Common myeloid progenitor, CD34-positive (primary cell): ENCODE results near the gene SEPSECS.
A peak's percentile ranks its signal among the peaks of the same experiment; 100 is the strongest.

Experiments used
- CTCF ChIA-PET: fragments of 350-600 bp; sonication (Branson Sonifier 250); formaldehyde crosslinking; loops from one replicate; lab custom pipeline; 2021; ENCODE audit warnings: antibody characterized with exemption; lab: Charles Lee
- POLR2A ChIA-PET: fragments of 350-600 bp; sonication (Branson Sonifier 250); formaldehyde crosslinking; loops from one replicate; lab custom pipeline; 2021; ENCODE audit warnings: antibody characterized with exemption; lab: Charles Lee
- DNase-seq, 3 donors: peaks; one replicate each; pipeline versions ENCODE4 v3.0.0 to v3.0.0-alpha.2; 2013
- H3K27ac ChIP-seq, 2 experiments: 1 replicate in 1 of 2; 2 replicates in 1 of 2; pipeline ENCODE4 v1.7.0; 2013; ENCODE audit warnings: inconsistent platforms in 2 of 2, low read length in 2 of 2, mild to moderate bottlenecking in 2 of 2, low read depth in 1 of 2, moderate library complexity in 1 of 2; ENCODE audit not compliant: severe bottlenecking in 2 of 2, insufficient read depth in 1 of 2, poor library complexity in 1 of 2
- H3K27me3 ChIP-seq, 5 experiments: replicated peaks in 2 of 5; 1 replicate in 3 of 5; 2 replicates in 2 of 5; pipeline versions ENCODE4 v1.6.1 to v1.7.0; 2013; ENCODE audit warnings: low read length in 4 of 5, mild to moderate bottlenecking in 2 of 5, moderate library complexity in 2 of 5, inconsistent platforms in 1 of 5; ENCODE audit not compliant: insufficient read depth in 5 of 5, control insufficient read depth in 4 of 5
- H3K36me3 ChIP-seq, 4 experiments: 1 replicate in 2 of 4; 2 replicates in 2 of 4; pipeline versions ENCODE4 v1.6.1 to v1.7.0; 2013; ENCODE audit warnings: low read length in 3 of 4, control low read depth in 1 of 4, mild to moderate bottlenecking in 1 of 4; ENCODE audit not compliant: control insufficient read depth in 4 of 4, insufficient read depth in 4 of 4
- H3K4me1 ChIP-seq, 4 experiments: 1 replicate in 3 of 4; 2 replicates in 1 of 4; pipeline versions ENCODE4 v1.6.1 to v1.7.1; 2013; ENCODE audit warnings: low read length in 3 of 4, mild to moderate bottlenecking in 3 of 4, control low read depth in 1 of 4, inconsistent platforms in 1 of 4, moderate library complexity in 1 of 4; ENCODE audit not compliant: control insufficient read depth in 4 of 4, insufficient read depth in 4 of 4; ENCODE audit errors: control extremely low read depth in 1 of 4
- H3K4me3 ChIP-seq, 7 experiments: 1 replicate in 4 of 7; 2 replicates in 3 of 7; pipeline versions ENCODE4 v1.5.1 to v1.7.0; 2013; ENCODE audit warnings: mild to moderate bottlenecking in 7 of 7, low read length in 6 of 7, moderate library complexity in 6 of 7, inconsistent platforms in 2 of 7, low read depth in 2 of 7, control low read depth in 1 of 7; ENCODE audit not compliant: insufficient read depth in 4 of 7, control insufficient read depth in 1 of 7; ENCODE audit errors: extremely low read depth in 1 of 7
- H3K9me3 ChIP-seq, 5 experiments: 1 replicate in 4 of 5; 2 replicates in 1 of 5; pipeline versions ENCODE4 v1.6.1 to v1.7.1; 2013; ENCODE audit warnings: low read length in 4 of 5, mild to moderate bottlenecking in 2 of 5, inconsistent platforms in 1 of 5, low read depth in 1 of 5, moderate library complexity in 1 of 5; ENCODE audit not compliant: control insufficient read depth in 4 of 5, insufficient read depth in 2 of 5; ENCODE audit errors: control extremely low read depth in 1 of 5
- WGBS: methylation state at CpG from one replicate; pipeline ENCODE4 v1.1.5; 2013; ENCODE audit not compliant: insufficient coverage; 5-methylcytosine and 5-hydroxymethylcytosine counted together

Gene SEPSECS

GRCh38 chr4:25106363-25107151 is 53.7 kb downstream of the SEPSECS start:
- H3K27me3 ChIP-seq: no peaks in the 10 kb centered on the region
- H3K9me3 ChIP-seq: peaks cover 0 to 6% (median 5%) of the 10 kb centered on the region in 5 experiments
- 98% methylated on average over 11 of the region's 14 CpGs for WGBS
- no peak overlapping the region for H3K4me3 ChIP-seq
- no peaks in the 10 kb centered on the region for H3K36me3 ChIP-seq
- H3K4me1 ChIP-seq: peaks cover 0 to 7% (median 2%) of the 10 kb centered on the region in 4 experiments
- POLR2A ChIA-PET: no interaction called here
- no peak for DNase-seq
- CTCF ChIA-PET: interaction anchor here (1.1 to 1.7 kb wide), 2 partner anchors 8 to 14 kb away, joined by 3 to 4 read pairs; no protein-coding TSS in a partner anchor
- H3K27ac ChIP-seq: no peak overlapping the region

DNA sequence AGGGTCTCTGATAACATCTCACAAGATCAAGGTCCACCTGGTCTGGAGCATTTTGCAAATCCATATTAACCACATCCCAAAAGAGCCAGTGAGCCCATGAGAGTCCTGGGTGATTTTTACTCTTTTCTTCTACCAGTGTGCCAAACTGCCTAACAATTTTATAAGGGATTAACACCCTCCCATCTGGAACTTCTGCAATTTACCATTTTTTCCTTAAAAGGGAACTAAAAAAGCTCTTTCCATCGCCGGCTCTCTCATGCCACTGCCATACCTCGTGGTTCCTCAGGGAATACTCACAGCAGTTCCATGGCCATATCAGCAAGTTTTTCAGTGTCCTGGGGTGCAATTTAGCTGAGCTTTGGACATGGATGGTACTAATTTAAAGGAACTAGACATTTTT is 55.7 kb downstream of the SEPSECS start:
- no peaks in the 10 kb centered on the region for H3K27me3 ChIP-seq
- H3K9me3 ChIP-seq: peaks cover 0 to 10% (median 7%) of the 10 kb centered on the region in 5 experiments
- H3K4me3 ChIP-seq: no peak overlapping the region
- H3K27ac ChIP-seq: no peak overlapping the region
- POLR2A ChIA-PET: no interaction called here
- CTCF ChIA-PET: no interaction called here
- peak in 1 of 3 donors; percentile 9 for DNase-seq
- no peaks in the 10 kb centered on the region for H3K36me3 ChIP-seq
- 14% methylated on average over 3 of the region's 3 CpGs for WGBS
- peaks cover 0 to 7% (median 2%) of the 10 kb centered on the region in 4 experiments for H3K4me1 ChIP-seq

GRCh38 chr4:25103418-25103817 is 56.8 kb downstream of the SEPSECS start:
- Histone ChIP-seq H3K4me1 (peaks cover 0 to 7% (median 2%) of the 10 kb centered on the region in 4 experiments), H3K4me3 (no peak overlapping the region), H3K27ac (no peak overlapping the region), H3K36me3 (no peaks in the 10 kb centered on the region), H3K27me3 (no peaks in the 10 kb centered on the region), H3K9me3 (peaks cover 0 to 10% (median 7%) of the 10 kb centered on the region in 5 experiments)
- peak in 2 of 3 donors; percentile 23 to 48 for DNase-seq
- POLR2A ChIA-PET: no interaction called here
- 38% methylated on average over 1 of the region's 4 CpGs for WGBS
- CTCF ChIA-PET: interaction anchor here (1.5 to 1.9 kb wide), 2 partner anchors 10 to 41 kb away, joined by 4 to 6 read pairs; no protein-coding TSS in a partner anchor

DNA sequence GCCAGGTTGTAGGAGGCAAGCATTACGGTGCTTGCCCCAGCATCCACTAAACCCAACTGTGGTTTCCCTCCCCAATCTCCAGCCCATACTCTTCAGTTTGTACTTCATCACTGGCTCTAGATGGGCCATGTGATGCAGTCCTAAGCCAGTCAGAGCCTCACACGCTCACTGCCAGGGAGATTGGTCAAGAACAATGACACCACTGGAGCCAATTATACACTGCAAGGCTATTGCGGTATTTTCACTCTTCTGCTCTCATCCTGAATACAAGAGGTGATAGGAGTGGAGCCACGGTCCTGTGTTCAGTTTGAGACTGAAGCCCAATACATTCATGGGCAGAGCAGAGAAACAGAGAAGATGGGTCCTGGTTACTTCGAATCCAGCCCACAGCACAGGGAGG is 58.4 kb downstream of the SEPSECS start:
- no peak for DNase-seq
- ChIA-PET POLR2A (no interaction called here), CTCF (interaction anchor here (1.5 kb wide), 1 partner anchor 43 kb away, joined by 4 read pairs; no protein-coding TSS in a partner anchor)
- no peaks in the 10 kb centered on the region for H3K36me3 ChIP-seq
- H3K4me1 ChIP-seq: peaks cover 0 to 7% (median 2%) of the 10 kb centered on the region in 4 experiments
- no peak overlapping the region for H3K27ac ChIP-seq
- no peaks in the 10 kb centered on the region for H3K27me3 ChIP-seq
- H3K4me3 ChIP-seq: no peak overlapping the region
- 100% methylated on average over 4 of the region's 5 CpGs for WGBS
- peaks cover 0 to 10% (median 7%) of the 10 kb centered on the region in 5 experiments for H3K9me3 ChIP-seq

DNA sequence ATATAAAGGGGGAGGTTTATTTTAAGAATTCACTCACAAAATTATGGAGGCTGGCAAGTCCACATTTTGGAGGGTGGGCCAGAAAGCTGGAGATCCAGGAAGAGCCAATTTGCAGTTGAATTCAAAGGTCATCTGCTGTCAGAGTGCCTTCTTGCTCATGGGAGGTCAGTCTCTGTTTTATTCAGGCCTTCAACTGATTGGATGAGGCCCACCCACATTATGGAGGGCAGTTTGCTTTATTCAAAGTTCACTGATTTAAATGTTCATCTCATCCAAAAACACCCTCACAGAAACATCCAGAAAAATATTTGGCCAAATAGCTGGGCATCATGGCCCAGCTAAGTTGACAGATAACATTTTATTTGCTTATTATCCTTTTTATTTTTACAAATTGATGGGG is 59.5 kb downstream of the SEPSECS start:
- Histone ChIP-seq H3K27ac (no peak overlapping the region), H3K27me3 (no peaks in the 10 kb centered on the region), H3K4me1 (peaks cover 0 to 7% (median 2%) of the 10 kb centered on the region in 4 experiments), H3K9me3 (peaks cover 0 to 10% (median 7%) of the 10 kb centered on the region in 5 experiments), H3K36me3 (no peaks in the 10 kb centered on the region), H3K4me3 (no peak overlapping the region)
- ChIA-PET CTCF (no interaction called here), POLR2A (no interaction called here)
- DNase-seq: no peak

DNA sequence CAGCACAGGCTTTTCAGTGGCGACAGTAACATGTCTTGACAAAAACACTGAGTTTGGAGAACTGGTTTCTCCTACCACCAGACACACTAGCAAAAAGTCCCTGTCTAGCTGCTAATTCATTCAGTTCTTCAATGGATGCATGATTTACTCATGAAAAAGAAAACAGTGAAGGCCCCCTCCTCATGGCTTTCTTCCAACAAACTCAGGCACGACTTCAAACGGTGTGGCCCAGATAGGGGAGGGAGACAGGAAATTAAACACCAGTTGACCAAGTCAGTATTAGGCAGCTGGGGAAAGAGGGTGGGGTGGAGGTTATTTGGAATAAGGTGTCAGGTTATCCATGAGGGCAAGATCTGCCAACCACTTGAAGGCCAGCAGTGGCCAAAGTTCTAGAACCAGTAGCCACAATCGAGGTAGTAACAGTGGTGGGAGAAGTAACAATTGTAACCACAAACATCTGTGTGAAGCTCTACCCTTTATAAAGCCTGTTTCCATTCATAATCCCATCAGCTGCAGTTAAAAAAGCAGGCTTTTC is 60.2 kb downstream of the SEPSECS start:
- Histone ChIP-seq H3K4me3 (no peak overlapping the region), H3K4me1 (peaks cover 0 to 7% (median 2%) of the 10 kb centered on the region in 4 experiments), H3K9me3 (peaks cover 0 to 10% (median 7%) of the 10 kb centered on the region in 5 experiments), H3K27ac (no peak overlapping the region), H3K27me3 (no peaks in the 10 kb centered on the region), H3K36me3 (no peaks in the 10 kb centered on the region)
- DNase-seq: no peak
- 69% methylated on average over 2 of the region's 4 CpGs for WGBS
- CTCF ChIA-PET: no interaction called here
- POLR2A ChIA-PET: no interaction called here
